GM19463 (cell line): ENCODE results near the gene PRDX3.
A peak's percentile ranks its signal among the peaks of the same experiment; 100 is the strongest.
"Not testable (repeated sequence)": the region's sequence is repeated elsewhere in the genome, so short reads cannot be mapped to it uniquely, and the experiment has no call there.

Experiments used
- ATAC-seq: cut with Tn5 transposase; IDR thresholded peaks from one replicate; pipeline ENCODE4 v1.9.1; 2021; ENCODE audit warnings: mild to moderate bottlenecking, moderate library complexity; ENCODE audit not compliant: unreplicated experiment

Gene PRDX3

GRCh38 chr10:119165171-119166117 lies 13.2 kb downstream of the PRDX3 start, which contains the start of gene SFXN4:
TSS of gene SFXN4 (minus strand) at chr10:119165714. CDS start at chr10:119165647, 67 bp downstream.
- ATAC-seq = peak; percentile 94

- ATAC-seq = no peak
Observed at GRCh38 chr10:119162452-119163092, 16.0 kb downstream of the PRDX3 start.

DNA sequence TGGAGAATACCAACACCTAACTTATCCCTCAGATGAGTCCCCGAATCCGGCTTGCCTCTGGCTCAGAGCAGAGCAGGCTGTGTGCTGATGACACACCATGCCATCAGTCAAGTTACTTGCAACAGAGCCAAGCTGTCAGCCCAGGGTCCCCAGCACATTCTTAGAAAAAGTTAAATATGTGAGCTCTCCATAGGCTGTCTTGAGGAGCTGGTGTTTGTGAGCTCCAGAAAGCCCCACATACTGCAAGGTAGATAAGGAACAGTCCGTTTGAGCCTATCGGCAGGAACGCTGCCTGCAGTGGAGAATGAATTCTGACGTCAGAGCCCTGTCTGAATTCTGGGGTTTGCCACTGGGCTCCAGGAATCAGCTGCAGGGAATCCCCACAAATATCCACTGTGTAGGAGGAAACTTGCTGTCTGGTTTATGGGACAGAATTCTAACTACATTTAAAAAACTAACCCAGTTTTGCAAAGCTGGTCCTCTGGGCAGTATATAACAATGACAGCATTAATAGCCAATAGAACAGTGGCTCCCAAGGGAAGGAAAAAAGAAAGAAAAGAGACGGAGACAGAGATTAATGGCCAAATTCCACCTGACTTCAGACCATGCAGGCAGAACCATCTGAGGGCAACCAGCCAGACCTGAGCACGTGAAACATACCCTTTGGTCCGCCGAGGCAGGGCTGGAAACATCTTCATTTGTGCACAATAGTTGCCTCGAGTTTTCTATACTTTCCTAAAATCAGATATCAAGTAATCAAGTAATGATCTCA lies 16.7 kb downstream of the PRDX3 start:
- ATAC-seq = no peak

DNA sequence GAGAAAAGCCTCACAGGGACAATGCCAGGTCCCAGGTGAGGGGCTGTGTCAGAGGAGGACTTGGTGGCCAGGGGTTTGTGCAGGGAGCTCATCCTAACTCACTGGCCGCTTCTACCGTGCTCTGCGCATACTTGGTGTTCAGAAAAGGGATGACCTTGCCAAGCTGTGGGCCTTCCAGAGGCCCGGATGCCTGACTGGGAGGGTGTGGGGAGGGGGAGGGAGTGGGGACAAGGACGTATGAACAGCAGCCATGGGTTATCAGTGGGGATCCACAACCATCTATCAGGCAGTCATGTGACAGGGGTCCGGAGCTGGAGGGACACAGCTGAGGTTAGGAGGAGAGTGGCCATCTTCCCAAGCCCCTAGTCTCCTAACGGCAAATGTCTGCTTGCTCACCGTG lies 19.3 kb downstream of the PRDX3 start:
- ATAC-seq = no peak

DNA sequence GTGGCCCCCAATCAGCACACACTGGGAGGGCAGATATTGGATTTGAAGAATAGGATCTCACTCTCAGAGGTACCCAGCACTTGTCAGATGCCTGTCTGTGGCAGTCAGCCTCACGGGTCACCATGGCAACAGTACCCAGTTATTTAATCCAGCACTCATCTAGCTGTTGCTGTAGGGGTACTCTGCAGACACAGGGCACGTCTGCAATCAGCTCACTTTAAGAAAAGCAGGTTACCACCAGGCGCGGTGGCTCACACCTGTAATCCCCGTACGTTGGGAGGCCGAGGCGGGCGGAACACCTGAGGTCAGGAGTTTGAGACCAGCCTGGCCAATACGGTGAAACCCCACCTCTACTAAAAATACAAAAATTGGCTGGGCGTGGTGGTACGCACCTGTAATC lies 25.0 kb downstream of the PRDX3 start:
- ATAC-seq = no peak

DNA sequence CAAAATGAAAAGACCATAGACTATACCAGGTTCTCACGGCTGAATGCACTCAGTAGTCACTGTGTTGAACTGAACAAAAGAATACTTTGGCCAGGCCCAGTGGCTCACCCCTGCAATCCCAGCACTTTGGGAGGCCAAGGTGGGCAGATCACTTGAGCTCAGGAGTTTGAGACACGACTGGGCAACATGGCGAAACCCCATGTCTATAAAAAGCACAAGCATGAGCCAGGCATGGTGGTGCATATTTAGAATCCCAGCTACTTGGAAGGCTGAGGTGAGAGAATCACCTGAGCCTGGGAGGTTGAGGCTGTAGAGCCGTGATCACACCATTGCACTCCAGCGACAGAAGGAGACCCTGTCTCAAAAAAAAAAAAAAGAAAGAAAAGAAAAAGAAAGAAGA lies 25.6 kb downstream of the PRDX3 start:
- ATAC-seq = no peak

DNA sequence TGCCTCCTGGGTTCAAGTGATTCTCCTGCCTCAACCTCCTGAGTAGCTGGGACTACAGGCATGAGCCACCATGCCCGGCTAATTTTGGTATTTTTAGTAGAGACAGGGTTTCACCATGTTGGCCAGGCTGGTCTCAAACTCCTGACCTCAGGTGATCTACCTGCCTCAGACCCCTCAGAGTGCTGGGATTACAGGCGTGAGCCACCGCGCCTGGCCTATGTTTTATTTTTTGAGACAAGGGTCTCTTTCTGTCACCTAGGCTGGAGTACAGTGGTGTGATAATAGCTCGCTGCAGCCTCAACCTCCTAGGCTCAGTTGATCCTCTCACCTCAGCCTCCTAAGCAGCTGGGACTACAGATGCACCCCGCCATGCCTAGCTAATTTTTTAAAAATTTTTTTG lies 27.0 kb downstream of the PRDX3 start:
- not testable (repeated sequence) for ATAC-seq

GRCh38 chr10:119149729-119150128 lies 28.9 kb downstream of the PRDX3 start:
- ATAC-seq = no peak

DNA sequence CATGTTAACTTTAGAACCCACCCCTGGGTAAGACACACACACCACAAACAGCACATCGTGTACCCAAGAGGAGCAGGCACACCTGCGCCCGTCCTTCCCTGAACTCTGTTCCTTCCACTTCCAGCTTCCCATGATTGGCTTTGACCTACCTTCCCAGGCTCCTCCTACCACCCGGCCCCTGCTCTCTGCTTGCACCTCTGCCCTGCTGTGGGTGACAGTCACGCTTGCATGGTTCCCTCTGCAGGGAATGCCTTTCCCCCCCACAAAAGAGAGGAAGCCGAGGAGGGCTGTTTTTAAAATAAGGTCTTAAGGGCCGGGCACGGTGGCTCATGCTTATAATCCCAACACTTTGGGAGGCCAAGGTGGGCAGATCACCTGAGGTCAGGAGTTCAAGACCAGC lies 29.5 kb downstream of the PRDX3 start:
- no peak for ATAC-seq

DNA sequence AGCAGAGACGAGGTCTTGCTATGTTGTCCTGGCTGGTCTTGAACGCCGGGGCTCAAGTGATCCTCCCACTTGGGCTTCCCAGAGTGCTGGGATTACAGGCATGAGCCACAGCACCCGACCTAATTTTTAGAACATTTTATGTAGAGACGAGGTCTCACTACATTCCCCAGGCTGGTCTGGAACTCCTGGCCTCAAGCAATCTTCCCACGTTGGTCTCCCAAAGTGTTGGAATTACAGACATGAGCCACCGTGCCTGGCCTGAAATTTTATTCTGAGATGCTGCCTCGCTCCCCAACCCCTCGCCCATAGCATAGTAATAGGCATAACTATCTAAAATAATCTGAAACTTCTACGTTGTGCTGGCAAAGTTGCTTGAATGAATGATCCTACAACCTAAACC lies 35.0 kb downstream of the PRDX3 start:
- ATAC-seq = no peak

DNA sequence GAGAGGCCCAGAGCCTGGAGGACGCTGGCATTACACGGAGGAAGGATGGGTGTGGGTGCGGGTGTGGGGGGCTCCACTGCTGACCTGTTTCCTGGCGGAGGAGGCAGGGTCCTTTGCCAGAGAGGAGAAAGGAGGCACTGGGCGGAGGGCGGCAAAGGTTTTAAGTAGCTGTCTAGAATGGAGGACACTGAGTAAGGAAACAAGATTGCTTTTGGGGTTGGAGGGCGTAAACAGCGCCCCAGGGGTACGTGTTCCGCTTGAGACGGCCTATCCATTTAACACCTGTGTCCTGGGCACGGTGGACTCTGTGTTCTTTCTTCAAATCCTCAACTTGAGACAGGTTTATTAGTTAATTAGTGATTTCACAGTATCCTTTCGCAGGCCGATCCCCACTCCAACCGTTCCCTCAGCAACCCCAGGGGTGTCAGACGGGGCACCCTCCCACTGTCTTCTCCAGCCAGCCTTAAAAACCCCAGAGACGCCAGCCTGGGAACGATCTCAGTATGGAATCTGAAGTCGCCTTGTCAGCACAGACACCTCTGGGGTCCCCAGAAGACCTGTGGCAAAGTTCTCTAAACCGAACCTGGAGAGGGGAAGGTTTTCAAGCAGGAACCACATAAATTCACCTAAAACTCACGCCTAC lies 37.9 kb downstream of the PRDX3 start:
- no peak for ATAC-seq

GRCh38 chr10:119139464-119140067 lies 39.0 kb downstream of the PRDX3 start:
- ATAC-seq = no peak

GRCh38 chr10:119138346-119139306 lies 40.0 kb downstream of the PRDX3 start:
- no peak for ATAC-seq

DNA sequence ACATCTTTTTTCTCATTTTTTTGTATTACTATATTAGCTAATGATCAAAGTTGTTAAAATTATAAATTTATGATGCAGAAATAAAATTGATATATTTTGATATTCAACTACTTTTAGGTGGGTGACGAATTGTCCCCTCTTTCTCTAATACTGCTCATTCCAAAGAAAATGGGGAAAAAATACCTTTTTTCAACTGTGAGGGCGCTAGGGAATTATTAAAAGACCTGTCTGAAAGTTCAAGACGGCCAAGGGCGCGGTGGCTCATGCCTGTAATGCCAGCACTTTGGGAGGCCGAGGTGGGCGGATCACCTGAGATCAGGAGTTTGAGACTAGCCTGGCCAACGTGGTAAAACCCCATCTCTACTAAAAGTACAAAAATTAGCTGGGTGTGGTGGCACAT lies 40.7 kb downstream of the PRDX3 start:
- not testable (repeated sequence) for ATAC-seq

DNA sequence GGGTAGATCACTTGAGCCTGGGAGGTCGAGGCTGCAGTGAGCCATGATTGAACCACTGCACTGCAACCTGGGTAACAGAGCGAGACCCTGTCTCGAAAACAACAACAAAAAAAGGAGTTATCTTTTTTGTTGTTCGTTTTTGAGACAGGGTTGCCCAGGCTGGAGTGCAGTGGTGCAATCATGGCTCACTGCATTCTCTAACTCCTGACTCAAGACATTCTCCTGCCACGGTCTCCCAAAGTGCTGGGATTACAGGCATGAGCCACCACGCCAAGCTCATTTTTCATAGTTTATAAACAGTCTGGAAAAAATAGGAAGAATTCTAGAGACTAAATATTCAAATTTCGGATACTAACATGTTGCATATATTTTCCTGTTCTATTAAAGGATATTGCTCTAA lies 42.5 kb downstream of the PRDX3 start:
- ATAC-seq = no peak

GRCh38 chr10:119135513-119135881 lies 43.1 kb downstream of the PRDX3 start:
- no peak for ATAC-seq

- ATAC-seq = no peak
Observed at GRCh38 chr10:119133949-119134348, 44.7 kb downstream of the PRDX3 start.

- ATAC-seq = no peak
Observed at GRCh38 chr10:119132521-119133345, 45.9 kb downstream of the PRDX3 start.
